ENCODE measurements around the gene MRGPRD. TPM values are rescaled to one million over a fixed set of nuclear protein-coding genes. Genes with fewer than 3 reads are reported as not detected.

The MRGPRD gene
- total RNA-seq, 1 experiment from 2014 or later: not detected

DNA sequence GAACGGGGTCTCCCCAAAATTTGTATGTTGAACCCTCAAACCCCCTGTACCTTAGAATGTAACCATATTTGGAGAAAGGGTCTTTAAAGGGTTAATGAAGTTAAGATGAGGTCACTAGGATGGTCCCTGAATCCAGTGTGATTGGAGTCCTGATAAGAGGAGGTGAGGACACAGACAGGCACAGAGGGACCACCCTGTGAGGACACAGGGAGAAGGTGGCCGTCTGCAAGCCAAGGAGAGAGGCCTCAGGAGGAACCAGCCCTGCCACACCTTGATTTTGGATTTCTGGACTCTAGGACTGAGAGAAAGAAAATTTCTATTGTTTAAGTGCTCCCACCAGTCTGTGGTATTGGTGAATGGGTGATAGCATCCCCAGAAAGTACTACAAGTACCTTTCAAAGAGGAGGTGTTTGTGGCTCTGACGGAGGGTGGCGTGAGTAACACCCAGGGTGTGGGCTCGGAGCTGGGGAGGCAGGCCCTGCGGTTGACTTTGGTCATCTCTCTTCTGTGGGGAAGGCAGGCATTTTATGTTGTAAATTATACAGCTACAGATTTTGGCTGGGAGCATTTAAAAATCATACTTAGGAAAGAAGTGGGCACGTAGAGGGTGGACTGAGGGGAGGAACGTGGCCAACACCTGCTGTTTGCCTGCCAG lies 18.4 kb upstream of the MRGPRD start:
- no peaks in the 10 kb centered on the region for H4K20me1 ChIP-seq (ENCODE audit: insufficient read depth, low read depth, low read length)
- H3K9me2 ChIP-seq (replicated peaks; ENCODE audit: insufficient read depth, low read length): no peaks in the 10 kb centered on the region
- H3K9me3 ChIP-seq (ENCODE audit: low read length): no peaks in the 10 kb centered on the region
- H3K9ac ChIP-seq (ENCODE audit: low read length): no peak overlapping the region
- H3K36me3 ChIP-seq (ENCODE audit: insufficient read depth, low read length): no peaks in the 10 kb centered on the region
- H3K4me2 ChIP-seq (ENCODE audit: low read depth, low read length, poor library complexity, severe bottlenecking): no peak overlapping the region
- DNase-seq: no peak
- H3K4me3 ChIP-seq (ENCODE audit: low read length): no peak overlapping the region
- no peaks in the 10 kb centered on the region for H3K79me2 ChIP-seq (ENCODE audit: low read length)
- no peaks in the 10 kb centered on the region for H3K27me3 ChIP-seq (ENCODE audit: low read length)
- no peaks in the 10 kb centered on the region for H3K4me1 ChIP-seq (ENCODE audit: low read length)
- H3K27ac ChIP-seq (ENCODE audit: low read length): no peak overlapping the region
- no peak overlapping the region for H2AFZ ChIP-seq (ENCODE audit: low read length)

DNA sequence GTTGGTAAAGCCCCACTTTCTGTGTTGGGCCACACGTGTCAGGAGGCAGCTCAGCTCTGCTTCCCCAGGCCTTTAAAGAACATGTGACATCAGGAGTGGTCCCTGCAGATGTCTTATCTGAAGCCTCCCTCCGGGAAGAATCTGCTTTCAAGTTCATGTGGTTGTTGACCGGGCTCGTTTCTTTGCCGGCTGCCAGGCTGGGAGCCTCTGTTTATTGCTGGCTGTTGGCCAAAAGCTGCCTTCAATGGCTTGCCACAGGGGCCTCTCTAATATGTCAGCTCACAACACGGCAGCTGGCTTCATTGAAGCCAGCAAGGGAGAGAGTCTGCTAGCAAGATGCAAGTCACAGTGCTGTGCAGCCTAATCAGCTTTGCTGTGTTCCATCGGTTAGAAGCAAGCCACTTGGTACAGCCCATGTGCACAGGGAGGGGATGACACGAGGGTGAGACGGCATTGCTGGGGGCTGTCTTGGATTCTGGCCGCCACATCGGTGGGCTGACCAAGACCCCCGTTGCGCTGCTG lies 17.7 kb upstream of the MRGPRD start:
- Histone ChIP-seq H3K9ac (ENCODE audit: low read length) (no peak overlapping the region), H3K4me2 (ENCODE audit: low read depth, low read length, poor library complexity, severe bottlenecking) (no peak overlapping the region), H3K4me1 (ENCODE audit: low read length) (no peaks in the 10 kb centered on the region), H3K9me3 (ENCODE audit: low read length) (no peaks in the 10 kb centered on the region), H4K20me1 (ENCODE audit: insufficient read depth, low read depth, low read length) (no peaks in the 10 kb centered on the region), H2AFZ (ENCODE audit: low read length) (no peak overlapping the region), H3K9me2 (replicated peaks; ENCODE audit: insufficient read depth, low read length) (no peaks in the 10 kb centered on the region), H3K36me3 (ENCODE audit: insufficient read depth, low read length) (no peaks in the 10 kb centered on the region), H3K27ac (ENCODE audit: low read length) (no peak overlapping the region), H3K27me3 (ENCODE audit: low read length) (no peaks in the 10 kb centered on the region), H3K4me3 (ENCODE audit: low read length) (no peak overlapping the region), H3K79me2 (ENCODE audit: low read length) (no peaks in the 10 kb centered on the region)
- DNase-seq: no peak

DNA sequence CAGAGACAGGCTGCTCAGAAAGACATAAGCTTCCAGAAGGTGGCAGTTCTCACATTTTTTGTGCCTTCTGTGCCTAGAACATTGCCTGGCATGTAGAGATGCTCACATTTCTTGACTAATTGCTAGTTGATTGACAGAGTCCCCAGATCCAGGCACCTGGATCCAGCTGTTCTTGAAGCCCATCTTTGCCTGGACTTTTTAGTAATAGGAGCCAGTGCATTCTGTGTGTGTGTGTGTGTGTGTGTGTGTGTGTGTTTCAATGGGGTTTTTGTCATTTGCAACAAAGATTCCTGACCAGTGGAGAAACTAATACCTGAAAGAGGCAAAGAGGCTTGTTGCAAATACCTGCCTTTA lies 17.2 kb upstream of the MRGPRD start:
- no peak for DNase-seq
- H3K27me3 ChIP-seq (ENCODE audit: low read length): no peaks in the 10 kb centered on the region
- no peaks in the 10 kb centered on the region for H3K79me2 ChIP-seq (ENCODE audit: low read length)
- H3K27ac ChIP-seq (ENCODE audit: low read length): no peak overlapping the region
- no peak overlapping the region for H3K4me3 ChIP-seq (ENCODE audit: low read length)
- no peaks in the 10 kb centered on the region for H3K9me2 ChIP-seq (replicated peaks; ENCODE audit: insufficient read depth, low read length)
- no peaks in the 10 kb centered on the region for H3K9me3 ChIP-seq (ENCODE audit: low read length)
- H2AFZ ChIP-seq (ENCODE audit: low read length): no peak overlapping the region
- no peak overlapping the region for H3K9ac ChIP-seq (ENCODE audit: low read length)
- no peaks in the 10 kb centered on the region for H3K4me1 ChIP-seq (ENCODE audit: low read length)
- no peaks in the 10 kb centered on the region for H4K20me1 ChIP-seq (ENCODE audit: insufficient read depth, low read depth, low read length)
- no peaks in the 10 kb centered on the region for H3K36me3 ChIP-seq (ENCODE audit: insufficient read depth, low read length)
- H3K4me2 ChIP-seq (ENCODE audit: low read depth, low read length, poor library complexity, severe bottlenecking): no peak overlapping the region

DNA sequence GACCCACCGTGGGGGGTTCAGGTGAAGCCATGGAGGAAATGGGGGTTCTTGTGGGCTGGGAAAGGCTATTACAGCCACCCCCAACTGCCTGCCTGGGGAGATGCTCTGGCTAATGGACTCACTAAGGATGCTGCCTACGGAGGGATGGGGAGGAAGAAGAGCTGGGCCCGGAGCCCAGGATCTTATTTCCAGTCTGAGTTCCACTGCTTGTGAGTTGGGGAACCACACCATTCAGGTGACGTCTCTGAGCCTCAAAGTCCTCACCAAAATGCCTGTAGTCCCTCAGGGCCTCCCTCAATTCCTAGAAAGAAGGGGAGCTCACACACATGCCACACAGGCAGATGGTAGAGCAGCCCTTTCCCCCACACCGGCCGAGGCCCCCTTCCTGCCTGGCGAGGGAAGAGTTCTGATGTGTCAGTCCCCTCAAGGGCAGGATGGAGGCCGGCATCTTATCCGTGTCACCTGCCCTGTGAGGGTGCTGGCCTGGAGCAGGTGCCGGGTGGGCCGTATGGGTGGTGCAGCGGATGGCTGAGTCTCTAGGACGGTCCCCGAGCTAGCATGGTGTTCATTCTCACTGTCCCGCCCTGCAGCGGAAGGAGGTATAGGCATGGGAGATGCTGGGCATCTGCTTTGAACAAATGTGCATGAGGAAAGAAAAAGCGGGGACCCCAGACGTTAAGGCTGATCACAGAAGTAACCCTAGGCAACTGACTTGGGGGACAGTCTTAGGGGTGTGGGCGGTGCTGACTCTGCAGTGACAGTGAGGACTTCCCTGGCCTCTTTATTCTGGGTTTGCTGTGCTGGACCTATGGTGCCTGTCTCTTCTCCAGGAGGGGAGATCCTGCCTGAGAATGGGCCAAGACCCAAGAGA lies 16.6 kb upstream of the MRGPRD start:
- H3K79me2 ChIP-seq (ENCODE audit: low read length): no peaks in the 10 kb centered on the region
- no peaks in the 10 kb centered on the region for H3K36me3 ChIP-seq (ENCODE audit: insufficient read depth, low read length)
- no peaks in the 10 kb centered on the region for H3K27me3 ChIP-seq (ENCODE audit: low read length)
- no peaks in the 10 kb centered on the region for H4K20me1 ChIP-seq (ENCODE audit: insufficient read depth, low read depth, low read length)
- H2AFZ ChIP-seq (ENCODE audit: low read length): no peak overlapping the region
- no peaks in the 10 kb centered on the region for H3K9me3 ChIP-seq (ENCODE audit: low read length)
- no peaks in the 10 kb centered on the region for H3K9me2 ChIP-seq (replicated peaks; ENCODE audit: insufficient read depth, low read length)
- no peak overlapping the region for H3K9ac ChIP-seq (ENCODE audit: low read length)
- no peaks in the 10 kb centered on the region for H3K4me1 ChIP-seq (ENCODE audit: low read length)
- no peak for DNase-seq
- no peak overlapping the region for H3K27ac ChIP-seq (ENCODE audit: low read length)
- H3K4me3 ChIP-seq (ENCODE audit: low read length): no peak overlapping the region
- H3K4me2 ChIP-seq (ENCODE audit: low read depth, low read length, poor library complexity, severe bottlenecking): no peak overlapping the region

DNA sequence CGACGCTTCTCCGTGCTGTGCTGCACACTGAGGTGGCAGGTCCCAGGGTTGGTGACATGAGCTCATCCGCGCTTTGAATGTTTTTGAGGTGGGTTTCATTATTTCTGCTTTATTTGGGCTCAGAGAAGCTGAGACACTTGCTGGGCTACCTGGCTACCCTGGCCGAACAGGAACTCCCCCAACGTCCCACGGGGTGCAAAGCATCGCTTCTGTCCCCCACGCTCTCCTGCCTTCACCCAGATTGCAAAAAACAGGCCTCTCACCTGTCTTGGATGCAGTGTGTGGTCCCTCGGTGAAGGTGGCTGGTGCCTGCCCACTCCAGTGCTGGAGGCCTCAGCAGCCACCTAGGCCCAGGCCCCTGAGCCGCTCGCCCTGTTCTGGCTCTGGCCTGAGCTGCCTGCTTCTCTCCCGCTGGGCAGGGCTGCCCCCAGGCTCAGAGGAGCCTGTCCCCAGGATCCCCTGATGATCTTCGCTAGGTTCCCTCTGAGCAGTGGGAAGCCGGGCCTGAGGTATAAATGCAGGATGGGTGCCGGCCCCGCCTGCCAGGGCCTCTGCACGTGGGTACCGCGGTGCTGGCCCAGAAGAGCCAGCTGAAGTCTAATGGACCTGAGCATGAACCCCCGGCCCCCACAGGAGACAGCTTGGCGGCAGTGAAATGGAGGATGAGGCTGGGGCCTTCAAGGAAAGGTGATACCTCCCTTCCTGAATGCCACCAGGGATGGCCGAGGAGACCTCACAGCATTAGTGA lies 15.8 kb upstream of the MRGPRD start:
- no peak overlapping the region for H2AFZ ChIP-seq (ENCODE audit: low read length)
- DNase-seq: no peak
- no peaks in the 10 kb centered on the region for H3K9me3 ChIP-seq (ENCODE audit: low read length)
- no peak overlapping the region for H3K9ac ChIP-seq (ENCODE audit: low read length)
- H4K20me1 ChIP-seq (ENCODE audit: insufficient read depth, low read depth, low read length): no peaks in the 10 kb centered on the region
- no peak overlapping the region for H3K27ac ChIP-seq (ENCODE audit: low read length)
- no peak overlapping the region for H3K4me3 ChIP-seq (ENCODE audit: low read length)
- no peaks in the 10 kb centered on the region for H3K27me3 ChIP-seq (ENCODE audit: low read length)
- no peaks in the 10 kb centered on the region for H3K9me2 ChIP-seq (replicated peaks; ENCODE audit: insufficient read depth, low read length)
- no peaks in the 10 kb centered on the region for H3K79me2 ChIP-seq (ENCODE audit: low read length)
- no peaks in the 10 kb centered on the region for H3K36me3 ChIP-seq (ENCODE audit: insufficient read depth, low read length)
- H3K4me2 ChIP-seq (ENCODE audit: low read depth, low read length, poor library complexity, severe bottlenecking): no peak overlapping the region
- H3K4me1 ChIP-seq (ENCODE audit: low read length): no peaks in the 10 kb centered on the region

DNA sequence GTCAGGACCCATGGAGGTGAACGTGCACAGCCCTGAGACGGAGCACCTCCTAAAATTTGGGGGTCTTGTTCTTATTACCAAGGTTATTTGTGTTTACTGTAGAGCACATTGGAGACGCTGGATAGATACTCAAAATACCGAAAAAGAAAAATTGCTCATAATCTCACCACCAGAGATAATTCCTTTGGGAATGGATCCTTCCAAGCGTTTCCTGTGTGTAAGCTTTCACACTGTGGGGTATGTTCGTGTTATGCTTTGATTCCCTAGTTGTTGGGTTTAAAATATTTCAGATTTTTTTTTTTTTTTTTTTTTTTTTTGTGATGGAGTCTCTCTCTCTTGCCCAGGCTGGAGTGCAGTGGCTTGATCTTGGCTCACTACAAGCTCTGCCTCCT lies 14.1 kb upstream of the MRGPRD start:
- Histone ChIP-seq H3K79me2 (ENCODE audit: low read length) (no peaks in the 10 kb centered on the region), H3K4me3 (ENCODE audit: low read length) (no peak overlapping the region), H3K4me2 (ENCODE audit: low read depth, low read length, poor library complexity, severe bottlenecking) (no peak overlapping the region), H3K9ac (ENCODE audit: low read length) (no peak overlapping the region), H2AFZ (ENCODE audit: low read length) (no peak overlapping the region), H3K27me3 (ENCODE audit: low read length) (no peaks in the 10 kb centered on the region), H3K27ac (ENCODE audit: low read length) (no peak overlapping the region), H3K9me2 (replicated peaks; ENCODE audit: insufficient read depth, low read length) (no peaks in the 10 kb centered on the region), H3K36me3 (ENCODE audit: insufficient read depth, low read length) (no peaks in the 10 kb centered on the region), H3K9me3 (ENCODE audit: low read length) (no peaks in the 10 kb centered on the region), H3K4me1 (ENCODE audit: low read length) (no peaks in the 10 kb centered on the region), H4K20me1 (ENCODE audit: insufficient read depth, low read depth, low read length) (no peaks in the 10 kb centered on the region)
- no peak for DNase-seq

DNA sequence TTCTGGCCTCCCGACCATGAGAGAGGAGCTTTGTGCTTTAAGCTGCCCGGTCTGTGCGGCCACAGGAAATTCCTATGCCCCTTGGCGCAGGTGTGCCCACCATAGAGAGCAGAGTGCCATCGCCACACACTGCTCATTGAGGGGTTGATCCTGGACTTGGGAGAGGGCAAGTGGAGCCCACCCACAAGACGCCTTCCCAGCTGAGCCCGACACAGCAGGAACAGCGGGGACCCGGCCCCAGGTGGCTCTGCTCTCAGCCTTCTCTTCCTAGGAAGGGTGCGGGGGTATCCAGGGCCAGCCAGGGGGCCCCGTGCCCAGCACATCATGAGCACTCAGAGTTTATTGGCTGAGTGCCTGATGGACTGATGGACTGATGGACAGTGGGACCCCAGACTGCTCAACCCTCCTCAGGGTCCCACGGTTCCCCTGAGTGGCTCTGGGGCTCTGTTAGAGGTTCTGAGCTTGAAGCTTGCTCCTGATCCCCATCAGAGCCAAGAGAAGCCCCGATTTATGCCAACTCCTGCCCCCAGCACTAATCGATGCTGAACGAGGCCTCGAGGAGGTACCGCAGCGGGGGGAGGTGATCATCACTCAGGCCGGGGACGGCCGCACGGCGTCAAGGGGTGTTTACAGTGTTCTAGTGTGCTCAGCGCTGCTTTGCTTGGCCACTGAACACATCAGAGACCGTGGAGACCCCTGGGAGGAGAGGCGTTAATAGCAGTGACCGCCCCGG lies 13.5 kb upstream of the MRGPRD start:
- no peaks in the 10 kb centered on the region for H3K27me3 ChIP-seq (ENCODE audit: low read length)
- DNase-seq: no peak
- no peaks in the 10 kb centered on the region for H3K36me3 ChIP-seq (ENCODE audit: insufficient read depth, low read length)
- no peaks in the 10 kb centered on the region for H3K79me2 ChIP-seq (ENCODE audit: low read length)
- H3K27ac ChIP-seq (ENCODE audit: low read length): no peak overlapping the region
- H3K9me3 ChIP-seq (ENCODE audit: low read length): no peaks in the 10 kb centered on the region
- H3K4me1 ChIP-seq (ENCODE audit: low read length): no peaks in the 10 kb centered on the region
- H2AFZ ChIP-seq (ENCODE audit: low read length): no peak overlapping the region
- H3K4me2 ChIP-seq (ENCODE audit: low read depth, low read length, poor library complexity, severe bottlenecking): no peak overlapping the region
- no peak overlapping the region for H3K4me3 ChIP-seq (ENCODE audit: low read length)
- no peaks in the 10 kb centered on the region for H4K20me1 ChIP-seq (ENCODE audit: insufficient read depth, low read depth, low read length)
- no peaks in the 10 kb centered on the region for H3K9me2 ChIP-seq (replicated peaks; ENCODE audit: insufficient read depth, low read length)
- no peak overlapping the region for H3K9ac ChIP-seq (ENCODE audit: low read length)

All from Karpas-422 (cell line).